Endothelial cell of umbilical vein (primary cell): ENCODE results near the gene CMIP.

Source experiments
- EZH2 ChIP-seq: IDR thresholded peaks from 2 replicates; pipeline ENCODE4 v1.6.1; 2012; ENCODE audit warnings: borderline replicate concordance, low read depth, mild to moderate bottlenecking, moderate library complexity, low read length, inconsistent platforms; ENCODE audit not compliant: severe bottlenecking
- FOS ChIP-seq: IDR thresholded peaks from 2 replicates; pipeline ENCODE4 v1.6.1; 2011; ENCODE audit warnings: mild to moderate bottlenecking, low read length, moderate library complexity, borderline replicate concordance; ENCODE audit not compliant: insufficient read depth
- GATA2 ChIP-seq: IDR thresholded peaks from 2 replicates; pipeline ENCODE4 v1.7.0; 2011; ENCODE audit warnings: low read depth, mild to moderate bottlenecking, moderate library complexity, mixed read lengths, low read length; ENCODE audit not compliant: insufficient read length, insufficient read depth
- JUN ChIP-seq: IDR thresholded peaks from 2 replicates; pipeline ENCODE4 v1.6.1; 2011; ENCODE audit warnings: borderline replicate concordance, low read depth; ENCODE audit not compliant: insufficient read length, insufficient read depth
- MAX ChIP-seq: IDR thresholded peaks from 2 replicates; pipeline ENCODE4 v1.6.1; 2011; ENCODE audit not compliant: insufficient read depth, insufficient read length
- MYC ChIP-seq: IDR thresholded peaks from one replicate; pipeline ENCODE4 v1.6.1; 2011; ENCODE audit warnings: mild to moderate bottlenecking, low read depth, low read length
- POLR2A ChIP-seq: IDR thresholded peaks from 2 replicates; pipeline ENCODE4 v1.6.1; 2012; ENCODE audit warnings: low read depth, mild to moderate bottlenecking, control low read depth, low read length
- POLR2AphosphoS5 ChIP-seq: IDR thresholded peaks from 2 replicates; pipeline ENCODE4 v1.6.1; 2012; ENCODE audit warnings: low read depth, mild to moderate bottlenecking, control low read depth, low read length, moderate library complexity; ENCODE audit not compliant: insufficient read depth
- TF ChIP-seq, protein P1 (sequence below), 2 donors: IDR thresholded peaks; 1 replicate in 1 of 2; 2 replicates in 1 of 2; pipeline ENCODE4 v1.5.1; 2011; ENCODE audit warnings: low read length in 2 of 2, mild to moderate bottlenecking in 2 of 2, moderate library complexity in 2 of 2, control low read depth in 1 of 2, inconsistent platforms in 1 of 2, low read depth in 1 of 2; ENCODE audit not compliant: insufficient read depth in 1 of 2; ENCODE audit errors: extremely low read depth in 1 of 2

GRCh38 chr16:81597079-81597658 lies 152.6 kb downstream of the CMIP start:
- TF ChIP-seq, protein P1, sequence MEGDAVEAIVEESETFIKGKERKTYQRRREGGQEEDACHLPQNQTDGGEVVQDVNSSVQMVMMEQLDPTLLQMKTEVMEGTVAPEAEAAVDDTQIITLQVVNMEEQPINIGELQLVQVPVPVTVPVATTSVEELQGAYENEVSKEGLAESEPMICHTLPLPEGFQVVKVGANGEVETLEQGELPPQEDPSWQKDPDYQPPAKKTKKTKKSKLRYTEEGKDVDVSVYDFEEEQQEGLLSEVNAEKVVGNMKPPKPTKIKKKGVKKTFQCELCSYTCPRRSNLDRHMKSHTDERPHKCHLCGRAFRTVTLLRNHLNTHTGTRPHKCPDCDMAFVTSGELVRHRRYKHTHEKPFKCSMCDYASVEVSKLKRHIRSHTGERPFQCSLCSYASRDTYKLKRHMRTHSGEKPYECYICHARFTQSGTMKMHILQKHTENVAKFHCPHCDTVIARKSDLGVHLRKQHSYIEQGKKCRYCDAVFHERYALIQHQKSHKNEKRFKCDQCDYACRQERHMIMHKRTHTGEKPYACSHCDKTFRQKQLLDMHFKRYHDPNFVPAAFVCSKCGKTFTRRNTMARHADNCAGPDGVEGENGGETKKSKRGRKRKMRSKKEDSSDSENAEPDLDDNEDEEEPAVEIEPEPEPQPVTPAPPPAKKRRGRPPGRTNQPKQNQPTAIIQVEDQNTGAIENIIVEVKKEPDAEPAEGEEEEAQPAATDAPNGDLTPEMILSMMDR (IDR thresholded peaks at IDR 0.05; ENCODE audit: extremely low read depth in 1 of 2, insufficient read depth in 1 of 2, low read depth in 1 of 2, low read length in 2 of 2), result no peak
- TF ChIP-seq JUN (no peak), GATA2 (no peak), POLR2AphosphoS5 (no peak), EZH2 (no peak), POLR2A (no peak), FOS (no peak), MYC (no peak), MAX (no peak)
